ENCODE measurements around the gene DNPH1. TPM values are rescaled to one million over a fixed set of nuclear protein-coding genes. Genes with fewer than 3 reads are reported as not detected.
A peak's percentile ranks its signal among the peaks of the same experiment; 100 is the strongest.

DNPH1 gene
- total RNA-seq, 1 experiment from 2014 or later, result 82.6 TPM

- CTCF ChIA-PET, result no interaction called here
- no peaks in the 10 kb centered on the region for H3K27me3 Mint-ChIP-seq (ENCODE audit: unreplicated experiment)
- H3K36me3 Mint-ChIP-seq (ENCODE audit: insufficient read depth, unreplicated experiment), result peaks cover 67% of the 10 kb centered on the region
- H3K9me3 Mint-ChIP-seq (ENCODE audit: low read depth, unreplicated experiment), result no peaks in the 10 kb centered on the region
- H3K4me3 Mint-ChIP-seq (ENCODE audit: low read depth, unreplicated experiment), result no peak overlapping the region
- peaks cover 41% of the 10 kb centered on the region for H3K4me1 Mint-ChIP-seq (ENCODE audit: low read depth, unreplicated experiment)
- no TSS peak for BruUV-seq (replicated peaks)
- no peak overlapping the region for H3K27ac Mint-ChIP-seq (ENCODE audit: unreplicated experiment)
- no peak for DNase-seq
- TF ChIP-seq, protein P1, sequence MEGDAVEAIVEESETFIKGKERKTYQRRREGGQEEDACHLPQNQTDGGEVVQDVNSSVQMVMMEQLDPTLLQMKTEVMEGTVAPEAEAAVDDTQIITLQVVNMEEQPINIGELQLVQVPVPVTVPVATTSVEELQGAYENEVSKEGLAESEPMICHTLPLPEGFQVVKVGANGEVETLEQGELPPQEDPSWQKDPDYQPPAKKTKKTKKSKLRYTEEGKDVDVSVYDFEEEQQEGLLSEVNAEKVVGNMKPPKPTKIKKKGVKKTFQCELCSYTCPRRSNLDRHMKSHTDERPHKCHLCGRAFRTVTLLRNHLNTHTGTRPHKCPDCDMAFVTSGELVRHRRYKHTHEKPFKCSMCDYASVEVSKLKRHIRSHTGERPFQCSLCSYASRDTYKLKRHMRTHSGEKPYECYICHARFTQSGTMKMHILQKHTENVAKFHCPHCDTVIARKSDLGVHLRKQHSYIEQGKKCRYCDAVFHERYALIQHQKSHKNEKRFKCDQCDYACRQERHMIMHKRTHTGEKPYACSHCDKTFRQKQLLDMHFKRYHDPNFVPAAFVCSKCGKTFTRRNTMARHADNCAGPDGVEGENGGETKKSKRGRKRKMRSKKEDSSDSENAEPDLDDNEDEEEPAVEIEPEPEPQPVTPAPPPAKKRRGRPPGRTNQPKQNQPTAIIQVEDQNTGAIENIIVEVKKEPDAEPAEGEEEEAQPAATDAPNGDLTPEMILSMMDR (IDR thresholded peaks at IDR 0.05; ENCODE audit: unreplicated experiment), result no peak
- intact Hi-C loops (cut with micrococcal nuclease; ENCODE audit: unreplicated experiment), result no loop called here
These were observed 50.1 kb downstream of the DNPH1 start for GRCh38 chr6:43178951-43179830.

GRCh38 chr6:43178150-43178549 is 51.1 kb downstream of the DNPH1 start:
- no TSS peak for BruUV-seq (replicated peaks)

DNA sequence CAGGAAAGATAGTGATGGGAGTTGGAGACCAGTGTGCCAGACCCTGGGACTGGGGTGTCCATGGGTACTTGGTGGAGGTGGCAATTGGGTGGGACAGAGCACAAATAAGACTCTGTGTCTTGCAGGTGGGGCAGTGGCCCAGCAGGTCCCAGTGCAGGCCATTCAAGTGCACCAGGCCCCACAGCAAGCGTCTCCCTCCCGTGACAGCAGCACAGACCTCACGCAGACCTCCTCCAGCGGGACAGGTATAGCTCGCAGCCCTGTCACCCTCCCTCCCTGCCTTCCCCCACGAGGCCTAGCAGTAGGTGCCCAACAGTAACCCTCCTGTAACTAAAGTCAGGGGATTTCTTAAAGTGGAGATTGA is 52.9 kb downstream of the DNPH1 start:
- H3K4me3 Mint-ChIP-seq (ENCODE audit: low read depth, unreplicated experiment), result no peak overlapping the region
- H3K27ac Mint-ChIP-seq (ENCODE audit: unreplicated experiment), result peak overlapping the region; percentile 63

More at GRCh38 chr6:43178150-43178549, 51.1 kb downstream of the DNPH1 start:
- TF ChIP-seq, protein P1 (IDR thresholded peaks at IDR 0.05; ENCODE audit: unreplicated experiment), result no peak
- CTCF ChIA-PET, result interaction anchor here (0.7 kb wide), 1 partner anchor 720 kb away, joined by 4 read pairs; no protein-coding TSS in a partner anchor
- Mint-ChIP-seq H3K27ac (ENCODE audit: unreplicated experiment) (no peak overlapping the region), H3K36me3 (ENCODE audit: insufficient read depth, unreplicated experiment) (peaks cover 76% of the 10 kb centered on the region), H3K4me3 (ENCODE audit: low read depth, unreplicated experiment) (no peak overlapping the region), H3K27me3 (ENCODE audit: unreplicated experiment) (no peaks in the 10 kb centered on the region), H3K9me3 (ENCODE audit: low read depth, unreplicated experiment) (no peaks in the 10 kb centered on the region), H3K4me1 (ENCODE audit: low read depth, unreplicated experiment) (peaks cover 41% of the 10 kb centered on the region)
- DNase-seq, result no peak
- intact Hi-C loops (cut with micrococcal nuclease; ENCODE audit: unreplicated experiment), result no loop called here

GRCh38 chr6:43175676-43176422 is 53.4 kb downstream of the DNPH1 start:
- TF ChIP-seq, protein P1 (IDR thresholded peaks at IDR 0.05; ENCODE audit: unreplicated experiment), result no peak
- H3K27ac Mint-ChIP-seq (ENCODE audit: unreplicated experiment), result peak overlapping the region; percentile 63
- no peak for DNase-seq
- BruUV-seq (replicated peaks), result no TSS peak
- CTCF ChIA-PET, result no interaction called here
- H3K36me3 Mint-ChIP-seq (ENCODE audit: insufficient read depth, unreplicated experiment), result peaks cover 78% of the 10 kb centered on the region
- no peak overlapping the region for H3K4me3 Mint-ChIP-seq (ENCODE audit: low read depth, unreplicated experiment)
- H3K9me3 Mint-ChIP-seq (ENCODE audit: low read depth, unreplicated experiment), result no peaks in the 10 kb centered on the region
- H3K27me3 Mint-ChIP-seq (ENCODE audit: unreplicated experiment), result no peaks in the 10 kb centered on the region
- peaks cover 31% of the 10 kb centered on the region for H3K4me1 Mint-ChIP-seq (ENCODE audit: low read depth, unreplicated experiment)
- intact Hi-C loops (cut with micrococcal nuclease; ENCODE audit: unreplicated experiment), result no loop called here

More for the DNA sequence above, 52.9 kb downstream of the DNPH1 start:
- intact Hi-C loops (cut with micrococcal nuclease; ENCODE audit: unreplicated experiment), result no loop called here
- no TSS peak for BruUV-seq (replicated peaks)
- no peaks in the 10 kb centered on the region for H3K9me3 Mint-ChIP-seq (ENCODE audit: low read depth, unreplicated experiment)
- TF ChIP-seq, protein P1 (IDR thresholded peaks at IDR 0.05; ENCODE audit: unreplicated experiment), result no peak
- no peaks in the 10 kb centered on the region for H3K27me3 Mint-ChIP-seq (ENCODE audit: unreplicated experiment)
- CTCF ChIA-PET, result interaction anchor here (0.7 to 0.9 kb wide), 2 partner anchors 158 to 322 kb away, joined by 4 read pairs; no protein-coding TSS in a partner anchor
- peaks cover 36% of the 10 kb centered on the region for H3K4me1 Mint-ChIP-seq (ENCODE audit: low read depth, unreplicated experiment)
- H3K36me3 Mint-ChIP-seq (ENCODE audit: insufficient read depth, unreplicated experiment), result peaks cover 78% of the 10 kb centered on the region
- DNase-seq, result no peak

Other genes with a start within 250 kb of the DNPH1 start
- 49.4 and 55.8 TPM in 2 replicates for gene PPP2R5D, start 244.9 kb downstream of the DNPH1 start, total RNA-seq (2022)
- 110 and 115 TPM in 2 replicates for gene MEA1, start 215.5 kb downstream of the DNPH1 start, total RNA-seq (2022)
- 85.9 and 95.7 TPM in 2 replicates for gene KLHDC3, start 215.2 kb downstream of the DNPH1 start, total RNA-seq (2022)
- gene RRP36, start 207.9 kb downstream of the DNPH1 start, total RNA-seq (2022), result 94.9 and 101 TPM in 2 replicates
- gene CUL7, start 175.6 kb downstream of the DNPH1 start, total RNA-seq (2022), result 25.5 and 25.9 TPM in 2 replicates
- gene MRPL2, start 170.0 kb downstream of the DNPH1 start, total RNA-seq (2022), result 125 and 135 TPM in 2 replicates
- gene KLC4, start 169.8 kb downstream of the DNPH1 start, total RNA-seq (2022), result 42.1 and 50.7 TPM in 2 replicates
- gene PTK7, start 153.2 kb downstream of the DNPH1 start, total RNA-seq (2022), result 49.7 and 66.0 TPM in 2 replicates
- gene SRF, start 58.2 kb downstream of the DNPH1 start, total RNA-seq (2022), result 43.4 and 48.0 TPM in 2 replicates
- gene CUL9, start 47.3 kb downstream of the DNPH1 start, total RNA-seq (2022), result 73.1 and 82.8 TPM in 2 replicates
- gene TTBK1, start 14.0 kb upstream of the DNPH1 start, total RNA-seq (2022), result 0.17 and 0.29 TPM in 2 replicates
- not detected in 2 replicates for gene SLC22A7, start 68.8 kb upstream of the DNPH1 start, total RNA-seq (2022)
- 2.3 and 5.4 TPM in 2 replicates for gene CRIP3, start 79.3 kb upstream of the DNPH1 start, total RNA-seq (2022)
- 14.7 and 15.8 TPM in 2 replicates for gene ZNF318, start 140.2 kb upstream of the DNPH1 start, total RNA-seq (2022)
- 53.0 and 60.4 TPM in 2 replicates for gene ABCC10, start 198.1 kb upstream of the DNPH1 start, total RNA-seq (2022)
- 0.59 and 0.86 TPM in 2 replicates for gene DLK2, start 226.1 kb upstream of the DNPH1 start, total RNA-seq (2022)
- 70.7 and 72.3 TPM in 2 replicates for gene TJAP1, start 248.1 kb upstream of the DNPH1 start, total RNA-seq (2022)